Trophoblast cell (in vitro differentiated cells and primary cell): ENCODE results near the gene MOB3A.
A peak's percentile ranks its signal among the peaks of the same experiment; 100 is the strongest.

Experiments
- DNase-seq, 2 donors: peaks; one replicate each; pipeline ENCODE4 v3.0.0-alpha.2; 2016
- H2AFZ ChIP-seq: 2 replicates; pipeline ENCODE4 v1.6.1; 2013; ENCODE audit warnings: low read length, moderate library complexity, mild to moderate bottlenecking; ENCODE audit not compliant: insufficient read depth, poor library complexity
- H2AK5ac ChIP-seq: 2 replicates; pipeline ENCODE4 v1.6.1; 2013; ENCODE audit warnings: mild to moderate bottlenecking, low read length
- H2BK120ac ChIP-seq: 2 replicates; pipeline ENCODE4 v1.6.1; 2013; ENCODE audit warnings: low read length, mild to moderate bottlenecking, moderate library complexity; ENCODE audit not compliant: insufficient read depth, poor library complexity
- H2BK12ac ChIP-seq: 2 replicates; pipeline ENCODE4 v1.6.1; 2013; ENCODE audit warnings: mild to moderate bottlenecking, low read length, moderate library complexity
- H2BK5ac ChIP-seq: 2 replicates; pipeline ENCODE4 v1.6.1; 2013; ENCODE audit warnings: low read length, low read depth, moderate library complexity, mild to moderate bottlenecking; ENCODE audit not compliant: poor library complexity
- H3K14ac ChIP-seq: 2 replicates; pipeline ENCODE4 v1.6.1; 2013; ENCODE audit warnings: mild to moderate bottlenecking, low read length
- H3K18ac ChIP-seq: 2 replicates; pipeline ENCODE4 v1.6.1; 2013; ENCODE audit warnings: mild to moderate bottlenecking, low read length
- H3K23ac ChIP-seq: 2 replicates; pipeline ENCODE4 v1.6.1; 2013; ENCODE audit warnings: low read length
- H3K27ac ChIP-seq: 2 replicates; pipeline ENCODE4 v1.5.1; 2013; ENCODE audit warnings: low read depth, mild to moderate bottlenecking, inconsistent platforms, low read length, moderate library complexity
- H3K27me3 ChIP-seq: 2 replicates; pipeline ENCODE4 v1.6.1; 2013; ENCODE audit warnings: inconsistent platforms, mild to moderate bottlenecking, low read length, moderate library complexity; ENCODE audit not compliant: insufficient read depth
- H3K36me3 ChIP-seq, 2 experiments: 1 replicate in 1 of 2; 2 replicates in 1 of 2; pipeline ENCODE4 v1.6.1; 2013; ENCODE audit warnings: low read length in 2 of 2, mild to moderate bottlenecking in 2 of 2, moderate library complexity in 1 of 2; ENCODE audit not compliant: insufficient read depth in 2 of 2, control insufficient read depth in 1 of 2
- H3K4ac ChIP-seq: 2 replicates; pipeline ENCODE4 v1.6.1; 2013; ENCODE audit warnings: low read depth, mild to moderate bottlenecking, low read length, moderate library complexity
- H3K4me1 ChIP-seq, 2 experiments: 1 replicate in 1 of 2; 2 replicates in 1 of 2; pipeline ENCODE4 v1.6.1; 2013; ENCODE audit warnings: low read length in 2 of 2, mild to moderate bottlenecking in 2 of 2, moderate library complexity in 1 of 2; ENCODE audit not compliant: insufficient read depth in 2 of 2, control insufficient read depth in 1 of 2
- H3K4me2 ChIP-seq: 2 replicates; pipeline ENCODE4 v1.6.1; 2013; ENCODE audit warnings: inconsistent platforms, mild to moderate bottlenecking, low read length, moderate library complexity
- H3K4me3 ChIP-seq: 2 replicates; pipeline ENCODE4 v1.5.1; 2013; ENCODE audit warnings: mild to moderate bottlenecking, low read depth, low read length, inconsistent platforms
- H3K79me1 ChIP-seq: one replicate; pipeline ENCODE4 v1.6.1; 2013; ENCODE audit warnings: low read length
- H3K79me2 ChIP-seq: 2 replicates; pipeline ENCODE4 v1.6.1; 2013; ENCODE audit warnings: low read length, mild to moderate bottlenecking; ENCODE audit not compliant: control insufficient read depth, insufficient read depth, poor library complexity
- H3K9ac ChIP-seq: 2 replicates; pipeline ENCODE4 v1.6.1; 2013; ENCODE audit warnings: mild to moderate bottlenecking, low read length
- H3K9me3 ChIP-seq: 2 replicates; pipeline ENCODE4 v1.6.1; 2013; ENCODE audit warnings: low read depth, mild to moderate bottlenecking, control low read depth, inconsistent platforms, low read length; ENCODE audit not compliant: insufficient read depth
- H4K12ac ChIP-seq: 2 replicates; pipeline ENCODE4 v1.6.1; 2013; ENCODE audit warnings: low read depth, mild to moderate bottlenecking, low read length, moderate library complexity
- H4K8ac ChIP-seq: 2 replicates; pipeline ENCODE4 v1.6.1; 2013; ENCODE audit warnings: low read depth, mild to moderate bottlenecking, low read length, moderate library complexity
- H4K91ac ChIP-seq: one replicate; pipeline ENCODE4 v1.6.1; 2013; ENCODE audit warnings: low read depth, mild to moderate bottlenecking, low read length, moderate library complexity
- WGBS: extraction: QIAGEN DNeasy Blood & Tissue Kit; methylation state at CpG from one replicate; pipeline ENCODE4 v1.1.7; 2013; ENCODE audit warnings: missing lambda C conversion rate; ENCODE audit not compliant: insufficient read length, insufficient coverage; ENCODE audit errors: extremely low coverage; 5-methylcytosine and 5-hydroxymethylcytosine counted together

MOB3A gene

DNA sequence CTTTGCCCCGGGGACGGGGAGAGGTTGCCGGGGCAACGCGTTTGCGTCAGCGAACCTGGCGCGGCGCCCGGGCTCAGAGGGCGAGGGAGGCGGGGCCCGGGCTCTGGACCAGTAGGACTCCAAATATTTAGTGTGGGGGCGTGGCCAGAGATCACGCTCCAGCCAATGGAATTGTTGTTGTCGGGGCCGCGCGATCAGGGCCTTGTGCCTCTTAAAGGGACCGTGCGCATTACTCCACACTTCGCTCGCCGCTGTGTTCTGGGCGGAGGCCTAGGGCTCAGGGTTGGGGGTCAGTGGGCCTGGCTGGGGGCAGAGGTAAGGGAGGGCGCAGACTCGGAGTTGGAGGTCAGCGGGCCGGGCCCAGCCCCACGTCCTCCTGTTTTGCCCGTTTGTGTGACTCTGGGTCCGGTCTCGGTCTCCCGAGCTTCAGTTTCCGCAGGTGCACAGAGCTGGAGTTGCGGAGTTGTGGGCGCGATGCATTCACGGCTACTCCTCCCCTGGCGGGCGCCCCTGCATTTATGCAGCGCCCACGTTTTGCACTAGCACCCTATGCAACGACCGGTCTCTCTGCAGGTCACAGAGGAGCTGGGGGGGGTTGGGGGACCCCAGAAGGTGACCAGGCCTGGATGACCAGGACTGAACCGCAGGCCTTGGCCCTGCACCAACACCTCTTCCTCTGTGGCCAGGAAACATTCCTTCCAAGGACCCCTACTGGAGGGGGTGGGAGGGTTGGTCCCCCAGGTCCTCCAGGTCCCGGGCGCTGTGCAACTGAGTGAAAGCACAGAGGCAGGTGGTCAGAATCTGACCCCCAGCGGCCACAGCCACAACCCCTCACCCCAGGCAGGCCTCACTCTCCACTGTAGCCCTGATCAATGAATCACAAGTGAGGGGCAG lies 34.4 kb downstream of the MOB3A start:
- Histone ChIP-seq H3K9me3 (no peaks in the 10 kb centered on the region), H2AFZ (peak overlapping the region; percentile 84), H3K36me3 (no peaks in the 10 kb centered on the region), H3K23ac (no peak overlapping the region), H3K4me1 (peaks cover 27 to 29% of the 10 kb centered on the region in 2 experiments), H2AK5ac (peak overlapping the region; percentile 31), H3K14ac (peak overlapping the region; percentile 83), H3K27ac (peak overlapping the region; percentile 92), H3K79me1 (peaks cover 30% of the 10 kb centered on the region), H2BK12ac (peak overlapping the region; percentile 31), H4K8ac (peak overlapping the region; percentile 79), H3K18ac (peak overlapping the region; percentile 85), H3K4me2 (peak overlapping the region; percentile 84), H2BK120ac (peak overlapping the region; percentile 91), H3K4ac (peak overlapping the region; percentile 48), H3K79me2 (peaks cover 8% of the 10 kb centered on the region), H4K12ac (peak overlapping the region; percentile 57), H3K9ac (peak overlapping the region; percentile 17), H3K4me3 (peak overlapping the region; percentile 49), H3K27me3 (no peaks in the 10 kb centered on the region), H4K91ac (peak overlapping the region; percentile 87), H2BK5ac (peak overlapping the region; percentile 96)
- WGBS: no CpG with 5 or more reads among the region's 50 CpGs
- peak; percentile 99 to 100 for DNase-seq

DNA sequence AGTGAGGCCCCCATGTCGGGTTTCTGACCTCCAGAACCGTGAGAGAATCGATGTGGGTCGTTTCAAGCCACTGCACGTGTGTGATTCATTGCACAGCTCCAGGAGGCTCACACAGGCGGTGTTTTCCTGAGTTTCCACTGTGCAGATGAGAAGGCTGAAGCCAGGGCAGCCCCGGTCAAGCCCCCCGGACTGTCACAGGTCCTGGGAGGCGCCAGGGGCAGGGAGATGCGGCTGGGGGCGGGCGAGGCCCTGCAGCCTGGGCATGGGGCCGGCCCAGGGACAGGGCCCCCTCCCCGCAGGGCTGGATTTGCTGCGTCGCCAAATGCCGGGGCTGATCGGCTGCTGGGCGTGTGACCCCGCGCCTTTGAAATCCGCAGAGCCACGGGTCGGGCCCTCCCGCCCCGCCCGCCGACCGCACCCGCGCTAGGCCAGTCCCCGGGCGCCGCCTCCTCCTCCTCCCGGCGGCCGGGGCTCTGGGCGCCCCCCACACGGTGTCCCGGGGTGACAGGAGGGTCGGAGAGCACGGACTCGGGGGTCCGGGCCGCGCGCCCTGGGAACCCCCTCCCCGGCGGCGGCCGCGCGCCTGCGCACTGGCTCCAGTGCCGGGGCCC lies 35.1 kb downstream of the MOB3A start:
- H2BK5ac ChIP-seq: peak overlapping the region; percentile 96
- H3K36me3 ChIP-seq: no peaks in the 10 kb centered on the region
- peak overlapping the region; percentile 94 for H3K18ac ChIP-seq
- no peak overlapping the region for H3K23ac ChIP-seq
- H3K9ac ChIP-seq: peak overlapping the region; percentile 83
- H4K12ac ChIP-seq: peak overlapping the region; percentile 69
- H3K9me3 ChIP-seq: no peaks in the 10 kb centered on the region
- peaks cover 8% of the 10 kb centered on the region for H3K79me2 ChIP-seq
- H2BK120ac ChIP-seq: peak overlapping the region; percentile 81
- peak overlapping the region; percentile 85 for H2AK5ac ChIP-seq
- H4K8ac ChIP-seq: peak overlapping the region; percentile 90
- no peaks in the 10 kb centered on the region for H3K27me3 ChIP-seq
- H3K27ac ChIP-seq: peak overlapping the region; percentile 92
- H3K4me2 ChIP-seq: peak overlapping the region; percentile 84
- peak overlapping the region; percentile 73 for H3K4ac ChIP-seq
- H3K79me1 ChIP-seq: peaks cover 33% of the 10 kb centered on the region
- peak; percentile 69 to 71 for DNase-seq
- peak overlapping the region; percentile 82 for H3K4me3 ChIP-seq
- peak overlapping the region; percentile 96 for H4K91ac ChIP-seq
- peak overlapping the region; percentile 92 for H3K14ac ChIP-seq
- no CpG with 5 or more reads among the region's 55 CpGs for WGBS
- H2BK12ac ChIP-seq: peak overlapping the region; percentile 37
- peak overlapping the region; percentile 46 for H2AFZ ChIP-seq
- H3K4me1 ChIP-seq: peaks cover 29 to 32% of the 10 kb centered on the region in 2 experiments

DNA sequence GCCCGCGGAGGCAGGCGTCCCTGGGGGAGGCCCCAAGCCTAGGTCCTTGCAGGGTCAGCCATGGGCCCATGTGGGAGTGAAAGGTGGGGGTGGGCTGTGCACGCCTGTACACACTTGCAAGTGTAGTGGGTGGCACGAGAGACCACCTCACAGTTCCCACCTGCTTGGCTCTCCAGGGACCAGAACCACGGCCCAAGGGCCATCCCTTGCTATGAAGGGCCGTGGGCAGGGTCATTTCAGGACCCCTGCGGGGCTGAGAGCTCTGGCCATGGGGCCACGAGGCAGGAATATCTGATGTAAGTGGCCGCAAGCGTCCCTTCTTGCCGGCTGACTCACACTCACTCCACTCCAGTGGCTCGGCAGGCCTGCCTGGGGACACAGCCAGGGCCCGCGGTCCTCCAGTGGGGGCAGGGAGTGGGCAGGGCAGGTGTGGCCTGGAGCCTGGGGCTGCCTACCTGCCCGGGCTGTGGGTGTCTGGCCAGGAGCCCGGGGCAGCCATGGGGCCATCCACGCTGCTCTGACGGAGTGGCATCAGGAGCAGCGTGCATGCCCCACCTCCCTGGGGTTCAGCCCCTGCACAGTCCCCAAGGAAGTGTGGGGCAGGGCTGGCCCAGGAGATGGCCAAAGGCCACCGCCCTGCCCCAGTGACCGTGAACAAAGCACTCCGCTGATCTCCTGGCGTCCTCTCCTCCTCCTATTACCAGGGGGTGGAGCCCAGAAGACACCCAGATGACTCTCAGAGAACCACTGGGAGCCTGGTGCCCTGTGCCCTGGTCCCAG lies 36.5 kb downstream of the MOB3A start:
- Histone ChIP-seq H3K9ac (no peak overlapping the region), H4K8ac (peak overlapping the region; percentile 79), H2BK12ac (peak overlapping the region; percentile 44), H3K9me3 (no peaks in the 10 kb centered on the region), H3K14ac (peak overlapping the region; percentile 59), H3K23ac (no peak overlapping the region), H2BK120ac (peak overlapping the region; percentile 65), H3K4me1 (peaks cover 29 to 32% of the 10 kb centered on the region in 2 experiments), H4K91ac (peak overlapping the region; percentile 96), H2BK5ac (peak overlapping the region; percentile 15), H3K4me3 (no peak overlapping the region), H3K79me2 (peaks cover 8% of the 10 kb centered on the region), H3K36me3 (no peaks in the 10 kb centered on the region), H2AK5ac (peak overlapping the region; percentile 59), H3K4me2 (no peak overlapping the region), H4K12ac (peak overlapping the region; percentile 19), H3K27ac (peak overlapping the region; percentile 92), H3K4ac (peak overlapping the region; percentile 50), H3K18ac (peak overlapping the region; percentile 36), H3K79me1 (peaks cover 35% of the 10 kb centered on the region), H3K27me3 (no peaks in the 10 kb centered on the region), H2AFZ (peak overlapping the region; percentile 26)
- no CpG with 5 or more reads among the region's 24 CpGs for WGBS
- peak; percentile 76 to 81 for DNase-seq
